Breast epithelium (tissue), 3 donors: ENCODE measurements around the gene RFC2.

Source experiments
- POLR2A ChIP-seq: fragments of 450-650 bp; IDR thresholded peaks from one replicate; pipeline ENCODE4 v1.6.1; 2016; ENCODE audit warnings: antibody characterized with exemption, mild to moderate bottlenecking, moderate library complexity
- TF ChIP-seq, protein P1 (sequence below), 3 donors: fragments of 450-650 bp; IDR thresholded peaks; one replicate each; pipeline ENCODE4 v1.5.1; 2016 to 2017; ENCODE audit warnings: antibody characterized with exemption in 3 of 3, mild to moderate bottlenecking in 3 of 3, moderate library complexity in 3 of 3

DNA sequence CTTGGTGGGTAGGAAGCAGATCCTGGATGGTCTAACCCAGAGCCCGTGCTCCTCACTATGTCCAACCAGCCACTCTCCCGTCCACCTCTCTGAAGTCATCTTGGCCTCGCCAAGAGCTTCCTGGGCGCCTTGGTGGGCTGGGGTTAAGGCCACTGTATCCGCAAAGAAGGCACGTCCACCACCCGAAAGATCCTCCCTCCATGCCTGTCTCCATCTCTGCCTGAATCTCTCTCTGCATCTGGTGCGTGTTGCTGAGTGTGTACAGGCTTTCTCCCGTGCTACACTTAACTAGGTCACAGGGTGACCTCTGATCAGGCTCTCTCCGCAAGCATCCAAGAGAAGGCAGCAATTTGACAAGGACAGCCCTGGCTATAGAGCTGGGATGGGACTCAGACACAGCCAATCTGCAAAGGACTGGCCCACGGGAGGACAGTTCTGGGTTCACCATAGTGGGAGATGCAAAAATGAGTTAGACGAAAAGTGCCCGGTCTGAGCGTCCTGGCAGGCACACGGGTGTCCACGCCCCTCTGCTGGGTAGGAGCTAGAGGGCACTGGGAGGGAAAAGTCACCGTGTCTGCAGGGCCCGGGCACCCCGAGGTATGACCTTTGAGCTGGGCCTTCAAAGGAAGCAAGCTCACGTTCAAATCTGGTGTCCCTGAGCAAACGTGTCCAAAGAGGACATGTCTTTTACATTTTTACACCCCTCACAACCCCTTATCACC is 9.4 kb upstream of the RFC2 start:
- TF ChIP-seq, protein P1, sequence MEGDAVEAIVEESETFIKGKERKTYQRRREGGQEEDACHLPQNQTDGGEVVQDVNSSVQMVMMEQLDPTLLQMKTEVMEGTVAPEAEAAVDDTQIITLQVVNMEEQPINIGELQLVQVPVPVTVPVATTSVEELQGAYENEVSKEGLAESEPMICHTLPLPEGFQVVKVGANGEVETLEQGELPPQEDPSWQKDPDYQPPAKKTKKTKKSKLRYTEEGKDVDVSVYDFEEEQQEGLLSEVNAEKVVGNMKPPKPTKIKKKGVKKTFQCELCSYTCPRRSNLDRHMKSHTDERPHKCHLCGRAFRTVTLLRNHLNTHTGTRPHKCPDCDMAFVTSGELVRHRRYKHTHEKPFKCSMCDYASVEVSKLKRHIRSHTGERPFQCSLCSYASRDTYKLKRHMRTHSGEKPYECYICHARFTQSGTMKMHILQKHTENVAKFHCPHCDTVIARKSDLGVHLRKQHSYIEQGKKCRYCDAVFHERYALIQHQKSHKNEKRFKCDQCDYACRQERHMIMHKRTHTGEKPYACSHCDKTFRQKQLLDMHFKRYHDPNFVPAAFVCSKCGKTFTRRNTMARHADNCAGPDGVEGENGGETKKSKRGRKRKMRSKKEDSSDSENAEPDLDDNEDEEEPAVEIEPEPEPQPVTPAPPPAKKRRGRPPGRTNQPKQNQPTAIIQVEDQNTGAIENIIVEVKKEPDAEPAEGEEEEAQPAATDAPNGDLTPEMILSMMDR (IDR thresholded peaks at IDR 0.05): no peak
- TF ChIP-seq POLR2A: no peak
